ENCODE data around the gene IRF2BPL. TPM values are rescaled to one million over a fixed set of nuclear protein-coding genes. Genes with fewer than 3 reads are reported as not detected.

The IRF2BPL gene
- polyA plus RNA-seq, 12 donors = 13.9 to 338 (median 19.7) TPM

- no peak for DNase-seq
These were observed 10.8 kb downstream of the IRF2BPL start for GRCh38 chr14:77017666-77018065.

DNA sequence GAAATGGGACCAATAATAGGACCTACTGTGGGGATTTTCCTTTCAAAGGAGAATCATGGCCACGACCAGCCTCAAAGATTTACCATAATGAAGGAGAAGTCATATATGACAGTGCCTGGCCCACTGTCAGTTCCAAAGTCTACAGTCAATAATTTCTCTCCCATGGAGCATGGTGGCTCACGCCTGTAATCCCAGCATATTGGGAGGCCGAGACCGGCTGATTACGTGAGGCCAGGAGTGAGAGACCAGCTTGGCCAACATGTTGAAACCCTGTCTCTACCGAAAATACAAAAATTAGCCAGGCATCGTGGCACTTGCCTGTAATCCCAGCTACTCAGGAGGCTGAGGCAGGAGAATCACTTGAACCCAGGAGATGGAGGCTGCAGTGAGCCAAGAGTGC lies 13.8 kb downstream of the IRF2BPL start:
- no peak for DNase-seq

GRCh38 chr14:77014004-77014604 lies 14.4 kb downstream of the IRF2BPL start:
- no peak for DNase-seq

DNA sequence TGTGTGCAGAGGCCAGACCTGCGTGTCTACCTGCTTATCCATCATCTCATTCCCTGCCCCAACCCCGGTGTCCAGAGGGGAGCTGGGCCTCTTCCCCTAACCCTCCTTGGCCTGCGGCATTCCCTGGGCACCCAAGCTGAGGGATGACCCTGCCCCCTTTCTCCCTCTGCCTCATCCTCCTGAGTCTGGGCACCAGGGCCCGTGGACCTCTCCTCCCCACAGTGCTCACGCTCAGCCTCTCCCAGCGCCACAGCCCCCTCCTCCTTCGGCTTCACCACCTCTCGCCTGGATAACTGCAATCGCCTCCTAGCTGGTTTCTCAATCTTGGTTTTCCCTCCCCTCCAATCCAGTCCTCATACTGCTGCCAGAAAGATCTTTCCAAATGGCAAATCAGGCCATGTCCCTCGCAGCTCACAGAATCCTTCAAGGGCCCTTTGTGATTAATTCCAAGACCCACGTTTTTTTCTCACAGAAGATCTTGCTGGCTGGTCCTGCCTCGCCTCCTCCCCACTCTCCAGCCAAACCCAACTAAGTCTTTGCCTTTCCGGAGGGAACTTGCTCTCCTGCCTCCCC lies 16.2 kb downstream of the IRF2BPL start:
- no peak for DNase-seq

DNA sequence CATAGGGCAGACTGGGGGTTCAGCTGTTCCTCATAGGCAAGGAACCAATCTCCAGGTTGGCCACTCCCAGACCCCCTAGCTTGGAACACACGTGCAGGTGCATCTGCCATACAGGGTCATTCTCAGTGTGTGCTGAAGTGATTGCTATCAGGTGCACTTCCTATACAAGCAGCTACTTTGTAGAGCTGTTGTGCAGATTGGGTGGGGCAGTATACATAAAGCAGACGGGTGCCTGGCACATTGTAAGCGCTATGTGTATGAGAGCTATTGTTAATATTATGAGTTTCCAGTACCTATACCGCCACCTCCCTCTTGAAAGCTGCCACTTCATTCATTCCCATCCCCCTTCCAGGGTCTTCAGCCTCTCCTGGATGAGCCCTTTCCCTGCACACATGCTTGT lies 17.3 kb downstream of the IRF2BPL start:
- no peak for DNase-seq

GRCh38 chr14:77009014-77009413 lies 19.5 kb downstream of the IRF2BPL start:
- DNase-seq = no peak

DNA sequence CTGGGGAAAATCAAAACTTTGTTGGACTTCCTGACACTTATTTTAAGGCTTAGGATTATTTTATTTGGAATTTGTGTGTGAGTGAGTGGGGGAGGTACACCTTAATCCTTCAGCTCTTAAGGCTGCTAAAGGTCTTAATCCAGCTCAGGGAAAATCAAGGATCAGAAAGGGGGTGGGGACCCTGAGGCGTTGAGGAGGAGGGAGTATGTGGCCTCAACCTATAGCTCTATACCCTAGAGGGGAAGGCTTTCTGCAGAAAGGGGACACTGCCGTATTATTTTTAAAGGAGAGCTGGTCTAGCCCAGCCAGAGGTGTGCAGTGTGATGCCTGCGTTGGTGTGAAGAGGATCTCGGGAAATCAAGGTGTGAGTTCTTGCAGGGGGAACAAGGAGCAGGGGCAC lies 20.0 kb downstream of the IRF2BPL start:
- no peak for DNase-seq

DNA sequence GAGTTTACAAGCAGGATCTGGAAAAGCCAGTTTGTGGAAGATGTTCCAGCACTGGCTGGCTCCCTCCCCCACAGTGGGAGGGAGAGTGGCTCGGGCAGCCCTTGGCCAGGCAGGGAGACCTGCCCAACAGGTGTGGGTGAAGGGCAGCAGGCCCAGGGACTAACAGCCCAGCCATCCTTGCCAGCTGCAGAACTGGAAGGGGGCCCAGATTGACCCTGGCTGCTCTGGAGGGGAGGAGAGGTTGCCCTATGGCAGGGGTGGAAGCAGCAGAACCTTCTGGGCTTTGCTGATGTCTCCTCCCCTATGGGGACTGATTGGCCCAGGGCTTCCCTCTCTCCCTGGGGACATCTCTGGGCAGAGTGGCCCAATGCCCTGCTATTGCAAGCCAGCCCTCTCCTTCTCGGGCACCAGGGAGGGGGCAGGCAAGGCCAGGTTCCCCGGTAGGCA lies 20.5 kb downstream of the IRF2BPL start:
- no peak for DNase-seq

DNA sequence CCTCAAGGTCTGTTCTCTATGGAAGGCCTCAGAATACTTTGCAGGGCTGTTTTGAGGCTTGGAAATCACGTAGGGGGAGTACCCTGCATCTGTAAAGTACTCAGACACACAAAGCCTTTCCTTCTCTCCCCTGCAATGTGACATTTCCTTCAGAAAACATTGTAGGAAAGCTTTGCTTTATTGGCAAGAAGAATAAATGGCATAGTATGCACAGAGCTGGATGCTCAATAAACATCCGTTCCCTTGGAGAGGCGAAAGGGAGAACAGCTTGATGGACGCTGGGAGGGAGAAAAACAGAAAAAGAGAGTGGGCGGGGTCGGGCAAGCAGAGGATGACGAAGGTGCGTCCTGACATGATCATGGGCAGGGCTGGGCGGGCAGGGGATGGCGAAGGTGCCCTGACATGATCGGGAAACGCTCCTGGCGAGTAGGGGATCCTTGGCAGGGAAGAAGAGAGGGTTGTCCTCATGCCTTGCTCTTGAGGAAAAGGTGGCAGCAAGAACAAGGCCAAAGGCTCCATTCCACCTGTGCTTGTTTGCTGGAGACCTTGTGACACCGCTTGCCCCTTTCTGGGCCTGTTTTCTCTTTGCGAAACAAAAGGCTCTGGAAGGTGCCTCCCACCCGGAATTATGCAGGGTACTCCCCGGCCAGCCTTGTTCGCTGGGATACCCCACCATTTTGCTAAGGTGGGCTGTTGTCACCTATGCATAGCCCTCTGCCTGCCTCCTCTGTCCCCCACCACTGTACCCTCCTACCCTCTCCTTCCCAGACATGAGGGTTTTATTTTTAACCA lies 21.1 kb downstream of the IRF2BPL start:
- no peak for DNase-seq

DNA sequence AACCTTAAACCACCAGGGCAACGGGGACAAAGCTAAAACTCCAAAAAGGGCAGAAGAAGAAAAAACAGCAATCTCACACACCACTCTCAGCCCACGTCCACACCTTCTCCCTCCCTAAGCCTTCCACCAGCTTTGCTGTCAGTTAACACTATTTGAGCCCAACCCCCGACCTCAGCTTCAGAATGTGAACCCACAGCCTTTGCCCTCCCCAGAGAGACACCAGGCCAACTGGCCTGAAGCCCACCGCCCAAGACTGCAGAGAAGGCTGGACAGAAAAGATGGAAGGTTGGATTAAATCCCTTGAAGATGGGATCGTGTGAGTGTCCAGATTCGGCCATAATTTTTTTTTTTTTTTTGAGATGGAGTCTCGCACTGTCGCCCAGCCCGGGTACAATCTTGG lies 22.4 kb downstream of the IRF2BPL start:
- DNase-seq = no peak

GRCh38 chr14:77005559-77005958 lies 22.9 kb downstream of the IRF2BPL start:
- DNase-seq = no peak

DNA sequence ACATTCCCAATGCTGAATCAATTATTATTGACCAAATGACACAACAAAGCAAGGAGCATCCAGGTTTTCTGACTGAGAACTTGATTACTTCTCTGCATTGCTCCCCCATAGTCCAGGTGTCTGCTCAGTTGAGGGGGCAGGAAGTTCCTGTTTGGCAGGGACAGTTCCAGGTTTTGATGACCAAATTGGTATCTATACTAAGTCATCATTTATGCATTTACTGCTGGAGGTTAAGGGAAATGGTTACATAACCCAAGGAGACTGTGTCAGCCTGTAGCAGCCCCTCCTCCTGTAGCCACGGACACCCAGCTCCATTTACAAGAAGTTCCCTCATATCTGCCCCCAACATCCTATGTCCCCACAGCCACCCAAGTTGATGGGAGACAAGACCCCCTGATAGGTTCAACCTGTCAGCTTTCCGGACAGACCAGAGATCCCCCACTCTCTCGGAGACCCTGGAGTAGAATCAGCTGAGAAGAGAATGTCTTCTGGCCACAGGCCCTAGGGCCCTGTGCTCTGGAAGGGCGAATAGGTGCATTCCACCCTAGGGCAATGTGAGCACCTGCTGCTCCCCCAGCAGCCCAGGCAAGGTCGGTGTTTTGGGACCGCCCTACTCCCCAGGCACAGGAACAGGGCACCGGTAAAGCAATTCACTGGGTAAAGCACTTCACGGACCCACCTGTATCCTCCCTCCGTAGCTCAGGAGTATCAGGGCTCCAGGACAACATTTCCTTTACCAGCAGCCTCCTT lies 23.6 kb downstream of the IRF2BPL start:
- no peak for DNase-seq

GRCh38 chr14:77003960-77004710 lies 24.4 kb downstream of the IRF2BPL start:
- no peak for DNase-seq

- DNase-seq = no peak
These were observed 25.6 kb downstream of the IRF2BPL start for GRCh38 chr14:77002889-77003288.

- no peak for DNase-seq
These were observed 26.2 kb downstream of the IRF2BPL start for GRCh38 chr14:77002335-77002734.

DNA sequence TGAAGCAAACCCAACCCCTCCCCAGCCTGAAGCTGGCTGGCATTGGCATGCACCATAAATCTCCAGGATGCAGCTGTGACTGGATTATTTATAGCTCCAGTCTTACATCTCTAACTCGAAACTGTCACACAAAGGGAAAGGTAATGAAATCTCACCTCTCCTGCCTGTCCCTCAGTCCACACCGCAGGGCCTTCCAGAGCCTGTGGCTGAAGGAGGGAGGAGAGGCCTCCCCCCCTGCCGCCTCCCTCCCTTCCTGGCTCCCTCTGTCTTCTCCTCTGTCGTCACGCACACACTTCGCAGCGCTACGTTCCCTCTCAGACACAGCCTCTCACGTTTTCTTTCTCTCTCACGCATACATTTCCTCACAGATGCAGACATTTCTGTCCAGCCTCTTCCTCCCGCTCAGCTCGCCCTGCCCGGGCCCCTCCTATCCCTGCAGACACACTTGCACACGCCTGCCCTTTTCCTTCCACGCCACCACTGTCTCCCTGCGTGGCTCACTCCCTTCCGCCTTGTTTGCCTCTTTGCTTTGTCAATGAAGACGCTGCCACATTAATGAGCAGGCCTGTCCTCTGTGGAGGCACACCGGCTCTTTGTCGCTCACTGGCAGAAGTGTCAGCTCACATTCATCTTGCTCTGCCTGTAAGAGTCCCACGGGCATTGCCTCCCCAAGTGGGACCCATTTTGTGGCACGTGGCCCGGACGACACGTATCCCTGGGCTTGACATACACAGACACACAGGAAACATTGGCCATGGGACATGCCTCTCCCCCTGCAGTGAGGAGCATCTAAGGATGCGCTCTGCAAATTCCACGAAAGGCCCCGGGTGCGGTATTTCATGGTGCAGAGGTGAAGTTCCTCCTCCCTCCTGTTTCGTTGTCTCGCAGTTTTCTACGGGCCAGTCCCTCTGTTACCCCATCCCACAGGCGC lies 27.9 kb downstream of the IRF2BPL start:
- DNase-seq = peak; percentile 68

DNA sequence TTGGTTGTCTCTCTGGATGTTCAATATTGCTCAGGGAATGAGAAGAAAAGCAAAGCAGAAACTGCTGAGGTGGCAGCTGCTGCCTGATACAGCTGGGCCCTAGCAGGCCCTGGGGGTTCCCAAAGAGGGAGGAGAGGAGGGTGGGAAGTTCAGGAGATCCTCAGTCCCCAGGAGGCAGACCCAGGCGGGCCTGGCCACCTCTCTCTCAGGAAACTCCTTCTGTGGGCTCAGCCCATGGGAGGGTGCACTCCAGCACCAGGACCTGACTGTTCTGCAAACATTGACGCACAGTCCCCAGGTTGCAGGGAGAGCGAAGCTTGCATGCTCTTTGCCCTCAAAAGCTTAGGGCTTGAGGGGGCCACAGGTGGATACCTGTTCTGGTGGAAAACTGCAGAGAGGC lies 29.6 kb downstream of the IRF2BPL start:
- DNase-seq = no peak

GRCh38 chr14:76997257-76997970 lies 31.1 kb downstream of the IRF2BPL start:
- DNase-seq = no peak

DNA sequence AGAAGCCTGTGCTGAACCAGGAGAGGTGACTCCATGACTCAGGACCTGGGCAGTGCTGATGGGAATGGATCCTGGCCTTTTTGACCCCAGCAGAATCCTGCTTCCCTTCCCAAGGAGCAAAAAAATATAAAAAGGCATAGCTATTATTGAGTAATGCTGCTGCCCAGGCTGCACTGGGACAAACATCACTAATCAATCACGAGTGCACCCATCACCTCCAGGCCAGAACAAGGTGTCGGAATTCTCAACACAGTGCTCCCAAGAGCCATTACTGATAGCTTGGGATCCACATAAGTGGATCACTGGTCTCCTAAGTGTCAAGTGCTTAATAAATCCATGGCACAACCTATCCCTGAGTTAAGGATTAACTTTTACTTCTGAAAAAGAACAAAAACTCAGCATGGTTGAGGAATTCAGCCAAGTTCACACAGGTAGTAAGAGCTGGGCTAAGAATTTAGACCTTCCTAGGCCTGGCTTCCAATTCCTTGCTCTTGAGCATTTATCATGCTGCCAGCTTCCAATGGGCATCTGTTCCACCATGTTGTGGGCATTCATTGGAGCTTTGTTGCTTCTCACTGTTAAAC lies 31.9 kb downstream of the IRF2BPL start:
- DNase-seq = no peak

All from muscle of arm (tissue), 12 donors.